Measurements from ENCODE around the gene ABLIM3.

The ABLIM3 gene

GRCh38 chr5:149133795-149134777 is 7.2 kb upstream of the ABLIM3 start:
- no peak for DNase-seq

GRCh38 chr5:149134778-149135500 is 6.4 kb upstream of the ABLIM3 start:
- no peak for DNase-seq

GRCh38 chr5:149135536-149136201 is 5.6 kb upstream of the ABLIM3 start:
- no peak for DNase-seq

- no peak for DNase-seq
These were observed 2.9 kb upstream of the ABLIM3 start for GRCh38 chr5:149138182-149138923.

GRCh38 chr5:149140197-149141002 is 893 bp upstream of the ABLIM3 start:
- DNase-seq = no peak

- no peak for DNase-seq
These were observed 911 bp downstream of the ABLIM3 start for GRCh38 chr5:149141957-149142851.

GRCh38 chr5:149143470-149143869 is 2.2 kb downstream of the ABLIM3 start:
- DNase-seq = no peak

- DNase-seq = no peak
These were observed 3.3 kb downstream of the ABLIM3 start for GRCh38 chr5:149144637-149145036.

GRCh38 chr5:149145138-149145537 is 3.8 kb downstream of the ABLIM3 start:
- no peak for DNase-seq

- no peak for DNase-seq
These were observed 6.4 kb downstream of the ABLIM3 start for GRCh38 chr5:149147676-149148075.

- DNase-seq = no peak
These were observed 8.6 kb downstream of the ABLIM3 start for GRCh38 chr5:149149942-149150341.

GRCh38 chr5:149150457-149150856 is 9.2 kb downstream of the ABLIM3 start:
- no peak for DNase-seq

GRCh38 chr5:149151717-149152116 is 10.4 kb downstream of the ABLIM3 start:
- no peak for DNase-seq

- DNase-seq = no peak
These were observed 11.0 kb downstream of the ABLIM3 start for GRCh38 chr5:149152317-149152746.

- no peak for DNase-seq
These were observed 12.0 kb downstream of the ABLIM3 start for GRCh38 chr5:149153193-149153750.

- DNase-seq = no peak
These were observed 12.7 kb downstream of the ABLIM3 start for GRCh38 chr5:149153751-149154610.

- DNase-seq = no peak
These were observed 13.4 kb downstream of the ABLIM3 start for GRCh38 chr5:149154650-149155049.

- DNase-seq = no peak
These were observed 15.3 kb downstream of the ABLIM3 start for GRCh38 chr5:149156435-149157083.

GRCh38 chr5:149157330-149157729 is 16.0 kb downstream of the ABLIM3 start:
- no peak for DNase-seq

All from activated naive CD4-positive, alpha-beta T cell (primary cell).